ENCODE results near the gene RALB.

Gene RALB

DNA sequence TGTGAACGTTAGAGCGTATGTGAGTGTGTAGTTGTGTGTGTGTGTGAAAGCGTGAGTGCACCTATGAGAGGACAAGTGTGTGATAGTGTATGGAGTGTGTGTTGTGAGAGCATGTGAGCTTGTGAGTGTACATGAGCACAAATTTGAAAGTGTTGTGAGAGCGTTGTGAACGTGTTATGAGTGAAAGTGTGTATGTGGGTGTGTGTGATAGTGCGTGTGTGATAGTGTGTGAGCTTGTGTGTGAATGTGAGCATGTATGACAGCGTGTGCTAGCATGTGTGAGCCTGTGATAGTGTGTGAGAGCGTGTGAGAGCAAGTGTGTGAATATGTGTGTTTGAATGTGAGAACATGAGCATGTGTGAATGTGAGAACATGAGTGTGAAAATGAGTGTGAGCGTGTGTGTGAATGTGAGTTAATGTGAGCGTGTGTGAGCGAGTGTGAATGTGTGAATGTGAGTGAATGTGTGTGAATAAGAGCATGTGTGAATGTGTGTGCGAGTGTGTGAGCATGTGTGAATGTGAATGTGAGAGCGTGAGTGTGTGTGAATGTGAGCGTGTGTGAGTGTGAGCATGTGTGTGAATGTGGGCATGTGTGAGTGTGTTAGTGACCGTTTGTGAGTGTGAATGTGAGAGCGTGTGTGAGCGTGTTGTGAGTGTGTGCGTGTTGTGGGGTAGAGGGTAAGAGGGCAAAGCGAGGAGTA, 25.0 kb downstream of the RALB start:
- Histone ChIP-seq H4K20me1 (ENCODE audit: insufficient read depth, low read length) (no peaks in the 10 kb centered on the region), H3K36me3 (replicated peaks; ENCODE audit: insufficient read depth, low read length) (no peaks in the 10 kb centered on the region; the same call in 1 of the 2 replicates), H3F3A (ENCODE audit: insufficient read depth, low read length) (no peaks in the 10 kb centered on the region), H3K4me1 (ENCODE audit: low read length) (no peaks in the 10 kb centered on the region), H3K27ac (ENCODE audit: low read length) (no peak overlapping the region), H3K4me2 (ENCODE audit: low read depth, low read length) (no peak overlapping the region), H3K9me3 (replicated peaks; ENCODE audit: insufficient read depth, low read length) (no peaks in the 10 kb centered on the region), H3K9me2 (replicated peaks; ENCODE audit: insufficient read depth, low read length) (no peaks in the 10 kb centered on the region), H3K27me3 (replicated peaks; ENCODE audit: insufficient read depth, low read length) (no peaks in the 10 kb centered on the region), H3K79me2 (ENCODE audit: low read length) (peaks cover 23% of the 10 kb centered on the region), H3K9ac (ENCODE audit: low read length) (no peak overlapping the region), H3K4me3 (ENCODE audit: low read length) (no peak overlapping the region), H2AFZ (ENCODE audit: low read length) (no peak overlapping the region)
- TF ChIP-seq EZH2phosphoT487 (IDR thresholded peaks at IDR 0.05; ENCODE audit: low read length), result no peak
- no peak for TF ChIP-seq EZH2 (optimal IDR thresholded peaks at IDR 0.05; ENCODE audit: low read depth, low read length)
- TF ChIP-seq, protein P1, sequence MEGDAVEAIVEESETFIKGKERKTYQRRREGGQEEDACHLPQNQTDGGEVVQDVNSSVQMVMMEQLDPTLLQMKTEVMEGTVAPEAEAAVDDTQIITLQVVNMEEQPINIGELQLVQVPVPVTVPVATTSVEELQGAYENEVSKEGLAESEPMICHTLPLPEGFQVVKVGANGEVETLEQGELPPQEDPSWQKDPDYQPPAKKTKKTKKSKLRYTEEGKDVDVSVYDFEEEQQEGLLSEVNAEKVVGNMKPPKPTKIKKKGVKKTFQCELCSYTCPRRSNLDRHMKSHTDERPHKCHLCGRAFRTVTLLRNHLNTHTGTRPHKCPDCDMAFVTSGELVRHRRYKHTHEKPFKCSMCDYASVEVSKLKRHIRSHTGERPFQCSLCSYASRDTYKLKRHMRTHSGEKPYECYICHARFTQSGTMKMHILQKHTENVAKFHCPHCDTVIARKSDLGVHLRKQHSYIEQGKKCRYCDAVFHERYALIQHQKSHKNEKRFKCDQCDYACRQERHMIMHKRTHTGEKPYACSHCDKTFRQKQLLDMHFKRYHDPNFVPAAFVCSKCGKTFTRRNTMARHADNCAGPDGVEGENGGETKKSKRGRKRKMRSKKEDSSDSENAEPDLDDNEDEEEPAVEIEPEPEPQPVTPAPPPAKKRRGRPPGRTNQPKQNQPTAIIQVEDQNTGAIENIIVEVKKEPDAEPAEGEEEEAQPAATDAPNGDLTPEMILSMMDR (IDR thresholded peaks at IDR 0.05; ENCODE audit: low read length), result no peak
- no peak for DNase-seq

DNA sequence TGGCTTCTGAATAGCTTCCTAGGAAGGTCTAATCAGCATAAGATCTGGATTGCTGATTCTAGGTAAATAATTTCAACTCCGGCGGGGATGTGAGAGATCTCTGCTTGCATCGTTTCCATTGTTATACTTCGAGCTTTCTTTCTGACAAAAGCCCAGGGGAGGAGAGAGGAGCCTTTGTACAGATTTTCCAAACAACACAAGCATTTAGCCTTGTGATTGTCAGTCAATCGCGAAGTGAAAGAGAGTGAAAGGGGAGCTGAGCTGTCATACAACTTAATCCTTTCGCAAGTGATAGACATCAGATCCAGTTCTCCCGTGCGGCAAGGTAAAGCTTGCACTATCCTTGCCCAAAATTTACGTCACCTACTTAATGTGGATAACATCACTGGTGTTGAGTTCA, 26.2 kb downstream of the RALB start:
- DNase-seq, result no peak
- Histone ChIP-seq H3K4me3 (ENCODE audit: low read length) (no peak overlapping the region), H3K9me3 (replicated peaks; ENCODE audit: insufficient read depth, low read length) (no peaks in the 10 kb centered on the region), H3K9me2 (replicated peaks; ENCODE audit: insufficient read depth, low read length) (no peaks in the 10 kb centered on the region), H3K4me2 (ENCODE audit: low read depth, low read length) (no peak overlapping the region), H3K9ac (ENCODE audit: low read length) (no peak overlapping the region), H3K36me3 (replicated peaks; ENCODE audit: insufficient read depth, low read length) (no peaks in the 10 kb centered on the region; the same call in 1 of the 2 replicates), H3F3A (ENCODE audit: insufficient read depth, low read length) (no peaks in the 10 kb centered on the region), H4K20me1 (ENCODE audit: insufficient read depth, low read length) (no peaks in the 10 kb centered on the region), H3K4me1 (ENCODE audit: low read length) (no peaks in the 10 kb centered on the region), H3K27ac (ENCODE audit: low read length) (no peak overlapping the region), H3K79me2 (ENCODE audit: low read length) (peaks cover 18% of the 10 kb centered on the region; the same call in 1 of the 2 replicates), H3K27me3 (replicated peaks; ENCODE audit: insufficient read depth, low read length) (no peaks in the 10 kb centered on the region), H2AFZ (ENCODE audit: low read length) (no peak overlapping the region)
- no peak for TF ChIP-seq EZH2 (optimal IDR thresholded peaks at IDR 0.05; ENCODE audit: low read depth, low read length)
- no peak for TF ChIP-seq EZH2phosphoT487 (IDR thresholded peaks at IDR 0.05; ENCODE audit: low read length)
- TF ChIP-seq, protein P1 (IDR thresholded peaks at IDR 0.05; ENCODE audit: low read length), result no peak

DNA sequence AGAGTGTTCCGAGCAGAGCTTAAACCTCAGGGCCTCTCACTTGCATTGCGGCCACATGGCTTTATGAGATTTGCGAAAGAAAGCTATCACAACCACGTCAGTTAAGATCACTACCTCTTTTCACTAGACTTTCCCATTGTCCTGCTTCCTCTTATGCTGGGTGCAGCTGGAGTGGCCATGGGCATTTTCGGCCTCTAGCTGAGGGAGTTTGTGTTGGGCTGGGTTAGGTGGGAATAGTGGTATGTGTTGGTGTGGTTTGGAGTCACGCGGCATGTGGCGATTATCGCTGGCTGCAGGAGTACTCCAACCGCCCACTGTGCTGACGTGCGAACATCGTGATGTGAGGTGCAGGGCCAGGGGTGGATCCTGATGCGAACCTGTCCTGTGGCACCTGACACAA, 27.1 kb downstream of the RALB start:
- no peak for TF ChIP-seq EZH2 (optimal IDR thresholded peaks at IDR 0.05; ENCODE audit: low read depth, low read length)
- TF ChIP-seq EZH2phosphoT487 (IDR thresholded peaks at IDR 0.05; ENCODE audit: low read length), result no peak
- TF ChIP-seq, protein P1 (IDR thresholded peaks at IDR 0.05; ENCODE audit: low read length), result no peak
- Histone ChIP-seq H2AFZ (ENCODE audit: low read length) (no peak overlapping the region), H3K4me1 (ENCODE audit: low read length) (no peaks in the 10 kb centered on the region), H3K9me2 (replicated peaks; ENCODE audit: insufficient read depth, low read length) (no peaks in the 10 kb centered on the region), H3K9me3 (replicated peaks; ENCODE audit: insufficient read depth, low read length) (no peaks in the 10 kb centered on the region), H3K79me2 (ENCODE audit: low read length) (peaks cover 18% of the 10 kb centered on the region; the same call in 1 of the 2 replicates), H3F3A (ENCODE audit: insufficient read depth, low read length) (no peaks in the 10 kb centered on the region), H3K9ac (ENCODE audit: low read length) (no peak overlapping the region), H3K27me3 (replicated peaks; ENCODE audit: insufficient read depth, low read length) (no peaks in the 10 kb centered on the region), H3K4me2 (ENCODE audit: low read depth, low read length) (no peak overlapping the region), H4K20me1 (ENCODE audit: insufficient read depth, low read length) (no peaks in the 10 kb centered on the region), H3K36me3 (replicated peaks; ENCODE audit: insufficient read depth, low read length) (no peaks in the 10 kb centered on the region; the same call in 1 of the 2 replicates), H3K27ac (ENCODE audit: low read length) (no peak overlapping the region), H3K4me3 (ENCODE audit: low read length) (no peak overlapping the region)
- DNase-seq, result no peak
